CD4-positive, alpha-beta T cell (primary cell): Measurements from ENCODE around the gene MYOG. TPM values are rescaled to one million over a fixed set of nuclear protein-coding genes. Genes with fewer than 3 reads are reported as not detected.

Source experiments
- ATAC-seq: fragments of 200-7000 bp; cut with Tn5 transposase; one replicate; pipeline ENCODE4 v1.10.0; 2022; ENCODE audit warnings: mild to moderate bottlenecking; ENCODE audit not compliant: poor library complexity
- CTCF ChIA-PET: fragments of 350-600 bp; sonication (Branson Sonifier 250); formaldehyde crosslinking; loops from one replicate; lab custom pipeline; 2021; ENCODE audit warnings: antibody characterized with exemption, inconsistent platforms; lab: Charles Lee
- POLR2A ChIA-PET: fragments of 350-600 bp; sonication (Branson Sonifier 250); formaldehyde crosslinking; loops from one replicate; lab custom pipeline; 2021; ENCODE audit warnings: antibody characterized with exemption, inconsistent platforms; lab: Charles Lee
- DNase-seq, 14 experiments: peaks; one replicate each; pipeline ENCODE4 v3.0.0-alpha.2; 2013 to 2020; ENCODE audit warnings: mixed read lengths in 2 of 14
- H3K27ac ChIP-seq, 2 donors: one replicate each; pipeline versions ENCODE4 v1.5.1 to v1.7.0; 2013; ENCODE audit warnings: low read length in 2 of 2, low read depth in 1 of 2, mild to moderate bottlenecking in 1 of 2
- H3K27me3 ChIP-seq, 2 experiments: 1 replicate in 1 of 2; 2 replicates in 1 of 2; pipeline versions ENCODE4 v1.6.1 to v1.7.0; 2013; ENCODE audit warnings: low read length in 2 of 2, control low read depth in 1 of 2, mild to moderate bottlenecking in 1 of 2, moderate library complexity in 1 of 2; ENCODE audit not compliant: insufficient read depth in 2 of 2, control insufficient read depth in 1 of 2
- H3K36me3 ChIP-seq: one replicate; pipeline ENCODE4 v1.6.1; 2013; ENCODE audit warnings: low read length, control low read depth; ENCODE audit not compliant: insufficient read depth
- H3K4me1 ChIP-seq: one replicate; pipeline ENCODE4 v1.6.1; 2013; ENCODE audit warnings: low read length, control low read depth; ENCODE audit not compliant: insufficient read depth
- H3K4me3 ChIP-seq: one replicate; pipeline ENCODE4 v1.5.1; 2013; ENCODE audit warnings: mild to moderate bottlenecking, low read length, moderate library complexity
- H3K9me3 ChIP-seq, 2 experiments: 1 replicate in 1 of 2; 2 replicates in 1 of 2; pipeline versions ENCODE4 v1.6.1 to v1.7.0; 2013; ENCODE audit warnings: low read length in 2 of 2, mild to moderate bottlenecking in 2 of 2, control low read depth in 1 of 2, moderate library complexity in 1 of 2; ENCODE audit not compliant: control insufficient read depth in 1 of 2, insufficient read depth in 1 of 2
- H3K27ac Mint-ChIP-seq: one replicate; pipeline ENCODE4 v1.8.0; 2020; ENCODE audit warnings: mixed read lengths
- H3K27me3 Mint-ChIP-seq: one replicate; pipeline ENCODE4 v1.8.0; 2021; ENCODE audit warnings: mixed read lengths
- H3K36me3 Mint-ChIP-seq: one replicate; pipeline ENCODE4 v1.8.0; 2021; ENCODE audit warnings: low read depth, mixed read lengths
- H3K4me1 Mint-ChIP-seq: one replicate; pipeline ENCODE4 v1.8.0; 2021; ENCODE audit warnings: low read depth, mixed read lengths
- H3K4me3 Mint-ChIP-seq: one replicate; pipeline ENCODE4 v1.8.0; 2020; ENCODE audit warnings: mild to moderate bottlenecking, mixed read lengths
- H3K9me3 Mint-ChIP-seq: one replicate; pipeline ENCODE4 v1.8.0; 2020; ENCODE audit warnings: mixed read lengths
- intact Hi-C, 2 experiments: fragments of 100-400 bp; cut with DNase I in 1 of 2; cut with micrococcal nuclease in 1 of 2; formaldehyde crosslinking; loops; one replicate each; pipeline versions ENCODE4 v1.15.1 to v1.9.0; 2023 to 2025; cut with DNase I, micrococcal nuclease
- total RNA-seq, 174 experiments: library from RNA in 2 of 174; stranded (reverse) in 2 of 174; gene quantifications; one replicate each; pipeline ENCODE4 v1.2.3 and lab custom pipeline; 2021 to 2026
- TF ChIP-seq, protein P1 (sequence below): fragments of 200-600 bp; IDR thresholded peaks from one replicate; pipeline ENCODE4 v1.8.0; 2022; ENCODE audit warnings: antibody characterized with exemption, mild to moderate bottlenecking

MYOG gene
- total RNA-seq, 2 experiments from 2014 or later = not detected

DNA sequence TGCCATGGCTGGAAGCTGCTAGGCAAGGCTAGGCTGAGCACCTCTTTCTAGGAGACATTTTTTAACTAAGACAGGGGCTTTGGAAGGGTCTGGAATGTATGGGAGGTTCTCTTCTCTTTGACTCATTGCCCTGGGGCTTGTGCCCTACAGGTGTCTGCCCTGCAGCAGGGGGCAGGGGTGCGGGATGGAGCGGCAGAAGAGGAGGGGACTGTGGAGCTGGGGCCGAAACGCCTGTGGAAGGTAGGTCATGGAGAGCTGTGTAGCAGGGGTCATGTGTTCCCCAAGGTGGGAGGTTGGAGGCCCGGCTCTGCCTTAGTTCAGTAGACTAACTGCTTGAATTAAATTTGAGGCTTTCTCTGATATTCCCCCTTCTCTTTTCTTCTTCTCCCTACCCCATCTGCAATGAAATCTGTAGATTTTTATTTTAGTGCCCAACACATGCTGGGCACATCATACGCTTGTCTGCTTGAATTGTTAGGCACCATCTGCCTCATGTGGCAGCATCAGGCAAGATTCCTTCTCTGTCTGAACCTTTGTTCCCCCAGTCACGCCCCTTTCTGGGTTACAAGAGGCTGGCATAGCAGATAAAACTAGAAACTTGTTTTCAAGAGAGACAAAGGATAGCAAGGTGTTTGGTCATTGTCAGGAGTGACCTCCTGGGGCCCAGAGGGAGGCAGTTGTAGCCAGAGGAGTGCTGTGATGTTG lies 41.1 kb downstream of the MYOG start:
- Histone ChIP-seq H3K36me3 (no peaks in the 10 kb centered on the region), H3K4me1 (no peaks in the 10 kb centered on the region), H3K9me3 (no peaks in the 10 kb centered on the region), H3K27me3 (no peaks in the 10 kb centered on the region), H3K4me3 (no peak overlapping the region), H3K27ac (no peak overlapping the region)
- Mint-ChIP-seq H3K36me3 (no peaks in the 10 kb centered on the region), H3K4me3 (no peak overlapping the region), H3K9me3 (no peaks in the 10 kb centered on the region), H3K27ac (no peak overlapping the region), H3K4me1 (no peaks in the 10 kb centered on the region), H3K27me3 (peaks cover 10% of the 10 kb centered on the region)
- no peak for DNase-seq
- POLR2A ChIA-PET = no interaction called here
- TF ChIP-seq, protein P1, sequence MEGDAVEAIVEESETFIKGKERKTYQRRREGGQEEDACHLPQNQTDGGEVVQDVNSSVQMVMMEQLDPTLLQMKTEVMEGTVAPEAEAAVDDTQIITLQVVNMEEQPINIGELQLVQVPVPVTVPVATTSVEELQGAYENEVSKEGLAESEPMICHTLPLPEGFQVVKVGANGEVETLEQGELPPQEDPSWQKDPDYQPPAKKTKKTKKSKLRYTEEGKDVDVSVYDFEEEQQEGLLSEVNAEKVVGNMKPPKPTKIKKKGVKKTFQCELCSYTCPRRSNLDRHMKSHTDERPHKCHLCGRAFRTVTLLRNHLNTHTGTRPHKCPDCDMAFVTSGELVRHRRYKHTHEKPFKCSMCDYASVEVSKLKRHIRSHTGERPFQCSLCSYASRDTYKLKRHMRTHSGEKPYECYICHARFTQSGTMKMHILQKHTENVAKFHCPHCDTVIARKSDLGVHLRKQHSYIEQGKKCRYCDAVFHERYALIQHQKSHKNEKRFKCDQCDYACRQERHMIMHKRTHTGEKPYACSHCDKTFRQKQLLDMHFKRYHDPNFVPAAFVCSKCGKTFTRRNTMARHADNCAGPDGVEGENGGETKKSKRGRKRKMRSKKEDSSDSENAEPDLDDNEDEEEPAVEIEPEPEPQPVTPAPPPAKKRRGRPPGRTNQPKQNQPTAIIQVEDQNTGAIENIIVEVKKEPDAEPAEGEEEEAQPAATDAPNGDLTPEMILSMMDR = no peak
- no peak for ATAC-seq
- CTCF ChIA-PET = no interaction called here
- intact Hi-C loops = no loop called here

DNA sequence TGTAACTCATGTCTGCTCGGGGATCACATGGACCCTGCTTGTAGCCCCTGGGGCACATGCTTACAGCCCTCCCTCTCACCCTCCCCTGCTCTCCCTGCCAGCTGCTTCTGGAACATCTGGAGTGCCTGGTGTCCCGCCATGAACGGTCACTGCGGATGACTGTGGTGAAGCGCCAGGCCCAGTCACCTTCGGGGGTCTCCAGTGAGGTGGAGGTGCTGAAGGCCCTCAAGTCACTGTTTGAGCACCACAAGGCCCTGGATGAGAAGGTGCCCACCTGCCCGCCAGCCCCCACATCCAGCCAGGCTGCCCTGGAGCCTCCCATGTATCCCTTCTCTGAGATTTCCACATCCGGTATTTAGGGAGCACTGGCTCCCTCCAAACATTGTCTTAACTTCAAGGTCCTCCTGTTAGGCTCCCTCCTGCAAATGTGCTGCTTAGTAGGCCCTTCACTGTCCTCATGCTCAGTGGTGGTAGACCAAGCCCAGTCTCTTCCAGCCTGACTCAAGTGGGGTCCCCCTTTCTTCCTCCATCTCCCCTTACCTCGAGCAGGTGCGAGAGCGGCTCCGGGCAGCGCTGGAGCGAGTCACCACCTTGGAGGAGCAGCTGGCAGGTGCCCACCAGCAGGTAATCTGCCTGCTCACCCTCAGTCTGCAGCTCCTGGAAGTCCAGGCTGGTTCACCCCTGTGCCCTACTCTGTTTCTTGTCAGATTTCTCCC lies 41.8 kb downstream of the MYOG start:
- ATAC-seq = no peak
- H3K27ac Mint-ChIP-seq = no peak overlapping the region
- Histone ChIP-seq H3K27ac (no peak overlapping the region), H3K4me1 (no peaks in the 10 kb centered on the region), H3K36me3 (no peaks in the 10 kb centered on the region), H3K27me3 (no peaks in the 10 kb centered on the region), H3K4me3 (no peak overlapping the region), H3K9me3 (no peaks in the 10 kb centered on the region)
- H3K4me3 Mint-ChIP-seq = no peak overlapping the region
- intact Hi-C loops = no loop called here
- TF ChIP-seq, protein P1 = no peak
- POLR2A ChIA-PET = no interaction called here
- H3K27me3 Mint-ChIP-seq = peaks cover 16% of the 10 kb centered on the region
- H3K36me3 Mint-ChIP-seq = no peaks in the 10 kb centered on the region
- DNase-seq = no peak
- H3K9me3 Mint-ChIP-seq = no peaks in the 10 kb centered on the region
- no peaks in the 10 kb centered on the region for H3K4me1 Mint-ChIP-seq
- CTCF ChIA-PET = no interaction called here

DNA sequence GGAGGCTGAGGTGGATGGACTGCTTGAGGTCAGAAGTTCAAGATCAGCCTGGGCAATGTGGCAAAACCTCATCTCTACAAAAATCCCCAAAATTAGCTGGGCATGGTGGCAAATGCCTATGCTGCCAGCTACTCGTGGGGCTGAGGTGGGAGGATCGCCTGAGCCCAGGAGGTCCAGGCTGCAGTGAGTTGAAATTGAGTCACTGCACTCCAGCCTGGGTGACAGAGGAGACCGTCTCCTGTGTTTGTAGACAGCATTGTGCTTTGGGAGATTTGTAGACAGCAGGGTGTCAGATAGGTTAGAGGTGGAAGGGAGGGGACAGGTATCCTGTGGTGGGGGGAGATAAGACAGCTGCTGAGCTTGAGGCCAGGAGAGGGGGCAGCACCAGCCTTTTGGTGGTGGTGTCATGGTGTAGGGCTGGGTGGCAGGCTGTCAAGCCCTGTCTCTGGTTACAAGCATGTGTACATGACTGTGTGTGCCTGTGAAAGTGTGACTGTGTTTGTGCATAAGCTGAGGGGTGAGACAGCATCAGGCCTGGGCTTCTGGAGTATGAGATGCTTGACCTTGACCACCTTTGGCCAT lies 44.4 kb downstream of the MYOG start:
- H3K27me3 ChIP-seq = peaks cover 4 to 6% of the 10 kb centered on the region in 2 experiments
- Mint-ChIP-seq H3K36me3 (no peaks in the 10 kb centered on the region), H3K27me3 (peaks cover 10% of the 10 kb centered on the region), H3K27ac (no peak overlapping the region), H3K4me3 (no peak overlapping the region), H3K9me3 (no peaks in the 10 kb centered on the region), H3K4me1 (no peaks in the 10 kb centered on the region)
- H3K27ac ChIP-seq = no peak overlapping the region
- no peaks in the 10 kb centered on the region for H3K9me3 ChIP-seq
- no peak overlapping the region for H3K4me3 ChIP-seq
- H3K36me3 ChIP-seq = no peaks in the 10 kb centered on the region
- ATAC-seq = no peak
- DNase-seq = no peak
- CTCF ChIA-PET = no interaction called here
- no peaks in the 10 kb centered on the region for H3K4me1 ChIP-seq
- TF ChIP-seq, protein P1 = no peak
- intact Hi-C loops = loop anchor here in 1 of 2 experiments (2.0 kb wide), 1 partner anchor 231 kb away; no protein-coding TSS in a partner anchor
- POLR2A ChIA-PET = interaction anchor here (0.6 to 2.4 kb wide), 2 partner anchors 15 to 105 kb away, joined by 4 to 10 read pairs; partner anchors contain the start of gene PPFIA4
